ENCODE results near the gene BMS1. TPM values are rescaled to one million over a fixed set of nuclear protein-coding genes. Genes with fewer than 3 reads are reported as not detected.

BMS1 gene
- total and polyA plus RNA-seq, 2 of the 8 experiments (the other 6 are each of a cell fraction or from before 2014, with no cell fraction given): 3.7 to 34.6 TPM

- Histone ChIP-seq H3K36me3 (ENCODE audit: control insufficient read depth in 2 of 4, insufficient read depth in 4 of 4, low read length in 3 of 4) (peaks cover 16 to 52% (median 36%) of the 10 kb centered on the region in 4 experiments), H3K4me1 (replicated peaks in 1 of 4; ENCODE audit: control insufficient read depth in 3 of 4, insufficient read depth in 4 of 4, low read length in 3 of 4) (no peaks in the 10 kb centered on the region; a peak in 1 of 7 replicates), H4K5ac (ENCODE audit: insufficient read length, low read depth, low read length) (no peak overlapping the region), H3K27ac (ENCODE audit: low read depth, low read length) (no peak overlapping the region), H2BK12ac (ENCODE audit: low read depth, low read length) (no peak overlapping the region), H3K23me2 (ENCODE audit: low read depth, low read length) (peaks cover 7% of the 10 kb centered on the region), H3K4me3 (ENCODE audit: extremely low read depth in 1 of 4, insufficient read depth in 2 of 4, low read depth in 3 of 4, low read length in 4 of 4) (no peak overlapping the region), H2BK15ac (ENCODE audit: low read length) (no peak overlapping the region), H3K9me3 (ENCODE audit: insufficient read depth in 2 of 2, low read depth in 1 of 2, low read length in 1 of 2) (no peaks in the 10 kb centered on the region), H2BK20ac (ENCODE audit: low read length) (no peak overlapping the region), H3K23ac (ENCODE audit: insufficient read length) (no peak overlapping the region), H2BK120ac (replicated peaks; ENCODE audit: low read depth, low read length) (no peak overlapping the region), H3K4me2 (ENCODE audit: insufficient read depth in 1 of 2, low read depth in 2 of 2, low read length in 2 of 2) (no peak overlapping the region), H4K8ac (ENCODE audit: extremely low read depth, insufficient read depth, low read length) (no peak overlapping the region), H2AFZ (ENCODE audit: low read length) (no peak overlapping the region), H2AK5ac (ENCODE audit: low read depth, low read length) (no peak overlapping the region), H3K79me2 (ENCODE audit: control insufficient read depth in 1 of 2, insufficient read depth in 2 of 2, low read length in 2 of 2) (peaks cover 4 to 16% of the 10 kb centered on the region in 2 experiments), H4K20me1 (replicated peaks in 1 of 2; ENCODE audit: control insufficient read depth in 1 of 2, insufficient read depth in 2 of 2, low read length in 2 of 2) (peaks cover 2 to 6% of the 10 kb centered on the region in 2 experiments), H3K9ac (replicated peaks in 1 of 4; ENCODE audit: extremely low read depth in 1 of 4, low read depth in 3 of 4, low read length in 3 of 4) (no peak overlapping the region), H2BK5ac (ENCODE audit: low read depth, low read length) (no peak overlapping the region), H3K4ac (replicated peaks; ENCODE audit: insufficient read length, low read depth, low read length) (no peak overlapping the region), H3K18ac (ENCODE audit: extremely low read depth, low read length) (no peak overlapping the region), H3K79me1 (ENCODE audit: low read depth, low read length) (no peaks in the 10 kb centered on the region; the same call in 1 of the 2 replicates), H3K56ac (replicated peaks; ENCODE audit: insufficient read length, low read depth, low read length) (no peak overlapping the region), H3K14ac (ENCODE audit: insufficient read length) (no peak overlapping the region), H3K27me3 (replicated peaks in 1 of 4; ENCODE audit: control insufficient read depth in 3 of 4, extremely low read depth in 1 of 4, insufficient read depth in 3 of 4, low read length in 3 of 4) (no peaks in the 10 kb centered on the region), H4K91ac (replicated peaks; ENCODE audit: insufficient read length, low read length) (no peak overlapping the region)
- 97% methylated on average over 6 of the region's 6 CpGs; no CpG with 5 or more reads in 1 of the 2 experiments for WGBS, 2 experiments (ENCODE audit: extremely low coverage in 1 of 2, insufficient coverage in 1 of 2, insufficient read length in 1 of 2, insufficient replicate concordance in 2 of 2, low coverage in 1 of 2, low lambda C conversion rate in 2 of 2, missing lambda C conversion rate in 1 of 2)
- POLR2A ChIA-PET (ENCODE audit: partially characterized antibody): interaction anchor here (1.4 kb wide), 1 partner anchor 25 kb away, joined by 3 read pairs; no protein-coding TSS in a partner anchor
- CTCF ChIA-PET (ENCODE audit: partially characterized antibody): no interaction called here
- DNase-seq (ENCODE audit: low read depth in 1 of 2, low spot score in 2 of 2): no peak
- no peak for FAIRE-seq
- TF ChIP-seq KDM5A (IDR thresholded peaks at IDR 0.05; ENCODE audit: low read length): no peak
These were observed 3.2 kb downstream of the BMS1 start for GRCh38 chr10:42785759-42786158.
